Peyer's patch (tissue), 4 donors: ENCODE data around the gene ASCC1.

ENCODE experiments used
- CTCF ChIP-seq, 6 experiments: fragments of 450-650 bp in 4 of 6; fragments of 200-600 bp in 2 of 6; sonication (generic) in 1 of 6; IDR thresholded peaks; one replicate each; pipeline ENCODE4 v1.5.1; 2017 to 2019; ENCODE audit warnings: antibody characterized with exemption in 6 of 6, mild to moderate bottlenecking in 3 of 6, moderate library complexity in 1 of 6
- POLR2A ChIP-seq, 2 donors: fragments of 450-650 bp; IDR thresholded peaks; one replicate each; pipeline ENCODE4 v1.5.1; 2017; ENCODE audit warnings: antibody characterized with exemption in 2 of 2, mild to moderate bottlenecking in 2 of 2, moderate library complexity in 2 of 2

- TF ChIP-seq CTCF (IDR thresholded peaks at IDR 0.05), result no peak
- no peak for TF ChIP-seq POLR2A (IDR thresholded peaks at IDR 0.05)
Observed at GRCh38 chr10:72082856-72083789, 133.0 kb downstream of the ASCC1 start.
